ENCODE measurements around the gene GGA2. TPM values are rescaled to one million over a fixed set of nuclear protein-coding genes. Genes with fewer than 3 reads are reported as not detected.

The GGA2 gene
- total RNA-seq, 2 experiments from 2014 or later: 125 to 137 TPM

DNA sequence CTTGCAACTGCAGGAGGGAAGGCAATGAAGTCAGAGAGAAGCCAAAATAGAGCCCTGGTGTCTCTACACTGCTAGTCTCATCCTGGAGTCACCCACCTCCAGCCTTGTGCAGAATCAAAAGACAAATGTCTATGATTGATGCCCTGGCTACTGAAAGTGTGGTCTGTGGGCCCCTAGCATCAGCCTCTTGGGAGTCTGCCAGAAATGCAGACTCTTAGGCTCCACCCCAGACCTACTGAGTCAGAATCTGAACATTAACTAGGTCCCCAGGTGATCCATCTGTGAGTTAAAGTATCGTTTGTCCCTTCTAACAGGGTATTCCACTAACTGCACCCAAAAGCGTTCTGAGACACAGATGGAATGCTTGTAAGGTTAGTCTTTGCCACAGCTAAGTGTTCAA is 25.6 kb upstream of the GGA2 start:
- Mint-ChIP-seq H3K4me1 (peaks cover 3% of the 10 kb centered on the region), H3K4me3 (no peak overlapping the region), H3K27ac (no peak overlapping the region)

DNA sequence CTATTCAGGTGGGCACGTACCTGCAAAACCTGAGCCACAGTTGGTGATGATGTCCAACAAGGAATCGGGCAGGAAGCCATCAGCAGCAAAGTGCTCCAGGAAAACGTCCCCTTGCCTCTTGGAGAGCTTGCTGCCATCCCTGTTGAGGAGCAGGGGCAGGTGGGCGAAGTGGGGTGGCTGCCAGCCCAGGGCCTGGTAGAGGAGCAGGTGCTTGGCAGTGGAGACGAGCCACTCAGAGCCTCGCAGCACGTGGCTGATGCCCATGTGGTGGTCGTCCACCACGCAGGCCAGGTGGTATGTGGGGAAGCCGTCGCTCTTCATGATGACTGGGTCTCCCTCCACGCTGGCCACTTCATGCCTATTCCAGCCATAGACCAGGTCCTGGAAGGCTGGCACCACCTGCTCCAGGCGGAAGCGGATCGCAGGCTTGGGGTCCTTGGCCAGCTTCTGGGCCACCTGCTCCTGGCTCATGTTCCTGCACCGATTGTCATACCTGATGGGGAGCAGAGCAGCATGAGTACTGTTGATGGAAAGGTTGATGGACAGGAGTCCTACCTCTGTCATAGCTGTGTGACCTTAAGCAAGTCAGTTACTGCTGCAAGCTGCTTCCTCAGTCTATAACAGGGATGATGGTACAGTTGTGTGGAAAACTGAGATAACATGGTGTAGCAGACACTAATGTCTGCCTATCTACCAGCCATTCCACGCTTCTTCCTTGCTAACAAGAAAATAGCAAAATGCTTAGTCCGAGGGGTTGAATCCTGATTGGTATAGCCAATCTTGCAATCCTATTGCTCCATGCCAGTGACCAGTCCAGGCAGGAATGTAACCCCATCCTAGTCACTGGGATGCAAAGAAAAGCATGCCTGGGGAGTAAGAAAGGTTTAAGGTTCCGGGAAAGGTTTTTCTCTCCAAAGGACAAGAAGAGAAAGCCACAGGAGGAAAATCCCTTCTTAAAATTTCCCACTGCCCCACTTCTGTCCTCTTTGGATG is 24.9 kb upstream of the GGA2 start:
- Mint-ChIP-seq H3K36me3 (peaks cover 10% of the 10 kb centered on the region), H3K27me3 (no peaks in the 10 kb centered on the region), H3K9me3 (no peaks in the 10 kb centered on the region), H3K27ac (no peak overlapping the region), H3K4me1 (peaks cover 3% of the 10 kb centered on the region), H3K4me3 (no peak overlapping the region)
- no peak for DNase-seq
- POLR2A ChIA-PET: no interaction called here
- no peak for ATAC-seq (ENCODE audit: low read depth)

More for the DNA sequence above, 25.6 kb upstream of the GGA2 start:
- Mint-ChIP-seq H3K27me3 (no peaks in the 10 kb centered on the region), H3K9me3 (no peaks in the 10 kb centered on the region), H3K36me3 (peaks cover 10% of the 10 kb centered on the region)
- ATAC-seq (ENCODE audit: low read depth) (no peak), DNase-seq (no peak)
- POLR2A ChIA-PET: no interaction called here

DNA sequence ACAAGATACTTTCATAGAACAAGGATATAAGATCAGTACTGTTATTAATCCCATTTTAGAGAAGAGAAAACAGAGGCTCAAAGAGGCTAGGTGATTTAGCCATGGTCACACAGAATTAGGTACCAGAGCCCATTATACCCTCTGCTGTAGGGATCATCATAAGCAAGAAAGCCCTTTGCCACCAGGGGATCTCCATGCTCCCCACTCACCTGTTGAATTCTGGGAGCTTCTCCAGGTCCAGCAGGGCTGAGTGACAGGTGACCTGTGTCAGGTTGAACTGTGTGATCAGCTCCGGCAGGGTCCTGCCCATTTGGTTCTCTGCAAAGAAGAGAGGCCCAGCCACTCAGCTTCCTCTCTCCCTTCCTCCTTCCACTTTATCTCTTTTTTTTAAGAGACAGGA is 22.2 kb upstream of the GGA2 start:
- no peaks in the 10 kb centered on the region for H3K9me3 Mint-ChIP-seq
- POLR2A ChIA-PET: no interaction called here
- DNase-seq (no peak), ATAC-seq (ENCODE audit: low read depth) (no peak)
- no peaks in the 10 kb centered on the region for H3K4me1 Mint-ChIP-seq
- H3K4me3 Mint-ChIP-seq: no peak overlapping the region
- no peaks in the 10 kb centered on the region for H3K27me3 Mint-ChIP-seq
- no peak overlapping the region for H3K27ac Mint-ChIP-seq
- H3K36me3 Mint-ChIP-seq: peaks cover 12% of the 10 kb centered on the region

DNA sequence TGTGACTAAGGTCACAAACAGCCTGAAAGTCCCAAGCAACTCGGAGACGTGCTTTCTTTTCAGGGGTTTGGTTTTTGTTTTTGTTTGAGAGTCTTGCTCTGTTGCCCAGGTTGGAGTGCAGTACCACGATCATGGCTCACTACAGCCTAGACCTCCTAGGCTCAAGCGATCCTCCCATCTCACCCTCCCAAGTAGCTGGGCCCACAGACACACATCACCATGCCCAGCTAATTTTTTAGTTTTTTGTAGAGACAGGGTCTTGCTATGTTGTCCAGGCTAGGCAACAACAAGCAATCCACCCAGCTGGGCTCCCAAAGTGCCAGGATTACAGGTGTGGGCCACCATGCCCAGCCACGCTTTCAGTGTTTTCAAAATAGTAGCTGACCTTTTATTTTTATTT is 19.8 kb upstream of the GGA2 start:
- no peak for DNase-seq
- Mint-ChIP-seq H3K9me3 (no peaks in the 10 kb centered on the region), H3K4me1 (no peaks in the 10 kb centered on the region), H3K36me3 (peaks cover 12% of the 10 kb centered on the region), H3K27me3 (no peaks in the 10 kb centered on the region), H3K27ac (no peak overlapping the region), H3K4me3 (no peak overlapping the region)
- no peak for ATAC-seq (ENCODE audit: low read depth)
- POLR2A ChIA-PET: no interaction called here

DNA sequence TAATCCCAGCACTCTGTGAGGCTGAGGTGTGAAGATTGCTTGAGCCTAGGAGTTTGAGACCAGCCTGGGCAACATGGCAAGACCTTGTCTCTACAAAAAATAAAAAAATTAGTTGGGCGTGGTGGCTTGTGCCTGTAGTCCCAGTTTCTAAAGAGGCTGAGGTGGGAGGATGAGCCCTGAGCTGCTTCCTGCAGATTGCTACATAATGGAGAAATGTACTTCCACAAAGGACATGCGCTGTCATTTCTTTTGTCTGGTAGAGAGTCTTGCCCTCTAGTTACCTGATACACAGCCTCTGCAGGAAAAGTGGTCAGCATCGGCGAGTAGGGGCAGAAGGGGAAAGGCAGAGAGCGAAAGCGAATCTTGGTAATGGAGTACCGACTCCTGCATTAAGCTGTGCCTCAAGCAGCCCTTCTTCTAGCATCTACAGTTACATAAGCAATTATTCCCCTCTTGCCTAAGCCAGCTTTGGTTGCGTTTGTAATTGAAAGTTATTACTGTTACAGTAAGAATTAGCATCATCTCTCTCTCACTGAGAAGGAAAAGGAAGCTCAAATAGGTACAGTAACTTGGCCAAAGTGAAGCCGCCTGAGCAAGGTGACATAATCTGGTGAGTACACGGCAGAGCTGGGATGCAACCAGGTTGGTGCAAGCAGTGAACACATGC is 18.5 kb upstream of the GGA2 start:
- H3K4me1 Mint-ChIP-seq: no peaks in the 10 kb centered on the region
- H3K9me3 Mint-ChIP-seq: no peaks in the 10 kb centered on the region
- no peak overlapping the region for H3K4me3 Mint-ChIP-seq
- POLR2A ChIA-PET: no interaction called here
- DNase-seq: no peak
- no peak overlapping the region for H3K27ac Mint-ChIP-seq
- no peaks in the 10 kb centered on the region for H3K27me3 Mint-ChIP-seq
- no peak for ATAC-seq (ENCODE audit: low read depth)
- H3K36me3 Mint-ChIP-seq: peaks cover 16% of the 10 kb centered on the region

DNA sequence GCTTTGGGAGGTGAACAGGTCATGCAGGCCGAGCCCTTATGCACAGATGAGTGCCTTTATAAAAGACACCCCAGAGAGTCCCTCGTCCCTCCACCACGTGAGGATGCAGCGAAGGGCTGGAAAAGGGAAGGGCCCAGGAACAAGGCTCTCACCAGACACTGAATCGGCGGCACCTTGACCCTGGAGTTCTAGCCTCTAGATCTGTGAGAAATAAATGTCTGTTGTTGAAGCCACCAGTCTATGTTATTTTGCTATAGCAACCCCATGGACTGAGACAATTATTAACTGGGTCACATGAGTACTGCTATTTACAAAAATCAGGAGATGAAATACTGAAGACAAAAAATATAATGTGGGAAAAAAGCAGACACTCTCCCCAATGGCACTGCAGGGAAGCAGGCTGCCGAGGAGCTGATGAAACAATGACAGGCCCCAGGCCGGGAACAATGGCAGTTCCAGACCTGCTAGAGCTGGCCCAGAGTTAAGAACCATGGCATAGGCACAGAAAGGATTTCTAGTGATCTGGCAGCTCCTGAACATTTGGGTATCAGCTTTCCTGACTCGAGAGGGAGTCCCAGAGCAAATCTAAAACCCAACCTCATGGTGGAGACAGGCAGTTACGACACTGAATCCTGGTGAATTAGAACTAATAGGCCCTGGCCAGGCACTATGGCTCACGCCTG is 17.8 kb upstream of the GGA2 start:
- Mint-ChIP-seq H3K4me3 (no peak overlapping the region), H3K27me3 (no peaks in the 10 kb centered on the region), H3K9me3 (no peaks in the 10 kb centered on the region), H3K27ac (no peak overlapping the region), H3K36me3 (peaks cover 15% of the 10 kb centered on the region), H3K4me1 (no peaks in the 10 kb centered on the region)
- ATAC-seq (ENCODE audit: low read depth) (no peak), DNase-seq (no peak)
- POLR2A ChIA-PET: interaction anchor here (0.5 kb wide), 1 partner anchor 34 kb away, joined by 3 read pairs; no protein-coding TSS in a partner anchor

DNA sequence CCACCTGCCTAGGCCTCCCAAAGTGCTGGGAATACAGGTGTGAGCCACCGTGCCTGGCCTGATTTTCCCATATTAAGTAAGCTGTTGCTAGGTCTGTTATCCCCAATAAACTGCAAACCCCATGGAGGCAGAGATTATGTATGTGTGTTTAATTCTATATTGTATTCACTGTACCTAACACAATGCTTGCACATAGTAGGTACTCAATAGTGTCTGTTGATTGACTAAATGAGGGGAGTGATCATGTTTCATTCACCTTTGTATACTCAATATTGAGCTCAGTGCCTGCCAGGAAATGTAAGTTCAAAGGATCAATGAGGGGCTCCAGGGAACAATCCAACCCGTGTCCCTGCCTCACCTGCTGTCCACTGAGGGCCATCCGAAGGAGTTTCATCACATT is 14.6 kb upstream of the GGA2 start:
- no peak for ATAC-seq (ENCODE audit: low read depth)
- Mint-ChIP-seq H3K4me3 (no peak overlapping the region), H3K9me3 (no peaks in the 10 kb centered on the region), H3K4me1 (no peaks in the 10 kb centered on the region), H3K27ac (no peak overlapping the region), H3K36me3 (peaks cover 25% of the 10 kb centered on the region), H3K27me3 (no peaks in the 10 kb centered on the region)
- POLR2A ChIA-PET: interaction anchor here (1.1 kb wide), 1 partner anchor 9 kb away, joined by 4 read pairs; no protein-coding TSS in a partner anchor
- DNase-seq: no peak

DNA sequence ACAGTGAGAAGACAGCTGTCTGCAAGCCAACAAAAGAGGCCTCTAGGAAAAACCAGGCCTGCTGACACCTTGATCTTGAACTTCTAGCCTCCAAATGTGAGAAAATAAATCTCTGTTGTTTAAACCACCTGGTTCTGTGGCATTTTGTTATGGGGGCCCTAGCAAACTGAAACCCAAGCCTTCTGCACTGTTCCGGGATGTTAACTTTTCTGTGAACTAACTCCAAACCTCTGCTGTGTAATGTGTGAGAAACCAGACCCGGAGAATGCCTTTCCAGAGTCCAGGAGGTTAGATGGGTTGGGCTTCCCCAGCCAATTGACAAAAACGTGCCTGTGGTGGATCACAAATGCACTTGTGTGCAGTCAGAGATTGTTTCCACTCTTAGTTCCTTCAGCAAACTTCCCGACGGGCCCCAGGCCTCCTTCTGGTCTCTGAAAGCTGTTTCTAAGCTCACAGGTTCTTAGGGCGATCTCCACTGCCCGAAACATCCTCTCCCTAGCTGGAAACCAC is 13.6 kb upstream of the GGA2 start:
- H3K4me1 Mint-ChIP-seq: peaks cover 2% of the 10 kb centered on the region
- no peak overlapping the region for H3K4me3 Mint-ChIP-seq
- H3K9me3 Mint-ChIP-seq: no peaks in the 10 kb centered on the region
- ATAC-seq (ENCODE audit: low read depth) (no peak), DNase-seq (no peak)
- H3K27me3 Mint-ChIP-seq: no peaks in the 10 kb centered on the region
- H3K36me3 Mint-ChIP-seq: peaks cover 29% of the 10 kb centered on the region
- no peak overlapping the region for H3K27ac Mint-ChIP-seq
- POLR2A ChIA-PET: interaction anchor here (0.5 kb wide), 1 partner anchor 1776 kb away, joined by 3 read pairs; no protein-coding TSS in a partner anchor

DNA sequence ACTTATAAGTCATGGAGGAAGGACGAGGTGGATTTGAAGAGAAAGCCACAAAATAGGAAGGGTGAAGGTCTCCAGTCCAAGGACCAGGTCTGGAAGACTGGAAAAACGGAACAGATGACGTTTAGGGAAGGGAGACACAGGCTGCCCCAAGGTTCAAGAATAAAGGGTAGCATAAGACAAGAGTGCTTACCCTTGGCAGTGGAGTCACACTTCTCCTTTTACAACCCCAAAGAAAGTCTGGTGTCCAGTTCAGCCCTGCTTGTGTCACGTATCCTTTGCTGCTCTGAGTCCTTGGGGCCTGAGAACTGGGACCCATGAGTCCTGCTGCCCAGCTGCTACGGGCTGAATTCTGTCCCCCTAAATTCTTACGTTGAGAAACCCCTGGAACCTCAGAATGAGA is 13.0 kb upstream of the GGA2 start:
- no peaks in the 10 kb centered on the region for H3K9me3 Mint-ChIP-seq
- no peak overlapping the region for H3K4me3 Mint-ChIP-seq
- ATAC-seq (ENCODE audit: low read depth) (no peak), DNase-seq (no peak)
- no peak overlapping the region for H3K27ac Mint-ChIP-seq
- H3K4me1 Mint-ChIP-seq: peaks cover 6% of the 10 kb centered on the region
- POLR2A ChIA-PET: no interaction called here
- H3K27me3 Mint-ChIP-seq: no peaks in the 10 kb centered on the region
- peaks cover 26% of the 10 kb centered on the region for H3K36me3 Mint-ChIP-seq

DNA sequence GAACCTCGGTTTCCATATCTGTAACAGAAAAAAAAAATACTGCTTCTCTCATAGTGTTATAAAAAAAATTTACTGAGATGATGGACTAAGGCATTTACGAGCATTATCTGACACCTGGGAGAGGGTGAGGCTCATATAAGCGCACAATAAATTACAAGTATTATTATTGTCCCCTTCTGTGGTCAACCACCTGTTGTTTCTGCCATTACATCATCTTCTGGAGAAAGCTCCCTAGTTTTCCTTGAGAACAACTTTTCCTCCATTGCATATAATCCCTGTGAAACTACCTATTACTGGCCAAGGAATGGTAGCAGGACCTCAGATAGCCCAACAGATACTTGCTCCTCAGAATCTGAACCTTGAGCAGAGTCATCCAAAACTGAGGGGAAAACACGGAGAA is 11.7 kb upstream of the GGA2 start:
- DNase-seq: no peak
- POLR2A ChIA-PET: no interaction called here
- Mint-ChIP-seq H3K4me3 (no peak overlapping the region), H3K9me3 (no peaks in the 10 kb centered on the region), H3K4me1 (peaks cover 14% of the 10 kb centered on the region), H3K27ac (no peak overlapping the region), H3K36me3 (peaks cover 26% of the 10 kb centered on the region), H3K27me3 (no peaks in the 10 kb centered on the region)
- no peak for ATAC-seq (ENCODE audit: low read depth)

DNA sequence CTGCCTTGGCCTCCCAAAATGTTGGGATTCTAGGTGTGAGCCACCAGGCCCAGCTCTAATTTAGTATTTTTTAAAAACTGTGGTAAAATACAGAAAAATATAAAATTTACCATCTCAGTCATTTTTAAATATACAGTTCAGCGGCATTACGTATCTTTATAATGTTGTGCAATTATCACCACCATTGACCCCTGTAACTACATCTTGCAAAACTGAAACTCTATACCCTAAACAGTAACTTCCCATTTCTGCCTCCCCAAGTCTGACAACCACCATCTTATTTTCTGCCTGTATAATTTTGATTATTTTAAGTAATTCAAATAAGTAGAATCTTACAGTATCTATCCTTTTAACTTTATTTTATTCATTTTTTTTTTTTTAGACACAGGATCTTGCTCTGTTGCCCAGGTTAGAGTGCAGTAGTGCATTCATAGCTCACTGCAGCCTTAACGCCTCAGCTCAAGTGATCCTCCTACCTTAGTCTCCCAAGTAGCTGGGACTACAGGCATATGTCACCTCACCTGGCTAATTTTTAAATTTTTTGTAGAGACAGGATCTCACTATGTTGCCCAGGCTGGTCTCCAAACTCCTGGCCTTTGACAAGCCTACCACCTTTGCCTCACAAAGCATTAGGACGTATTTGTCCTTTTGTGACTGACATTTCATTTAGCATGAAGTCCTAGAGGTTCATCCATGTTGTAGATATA is 10.9 kb upstream of the GGA2 start:
- Mint-ChIP-seq H3K27me3 (no peaks in the 10 kb centered on the region), H3K36me3 (peaks cover 29% of the 10 kb centered on the region), H3K4me1 (peaks cover 22% of the 10 kb centered on the region), H3K27ac (no peak overlapping the region), H3K4me3 (no peak overlapping the region), H3K9me3 (no peaks in the 10 kb centered on the region)
- DNase-seq (no peak), ATAC-seq (ENCODE audit: low read depth) (no peak)
- POLR2A ChIA-PET: no interaction called here

DNA sequence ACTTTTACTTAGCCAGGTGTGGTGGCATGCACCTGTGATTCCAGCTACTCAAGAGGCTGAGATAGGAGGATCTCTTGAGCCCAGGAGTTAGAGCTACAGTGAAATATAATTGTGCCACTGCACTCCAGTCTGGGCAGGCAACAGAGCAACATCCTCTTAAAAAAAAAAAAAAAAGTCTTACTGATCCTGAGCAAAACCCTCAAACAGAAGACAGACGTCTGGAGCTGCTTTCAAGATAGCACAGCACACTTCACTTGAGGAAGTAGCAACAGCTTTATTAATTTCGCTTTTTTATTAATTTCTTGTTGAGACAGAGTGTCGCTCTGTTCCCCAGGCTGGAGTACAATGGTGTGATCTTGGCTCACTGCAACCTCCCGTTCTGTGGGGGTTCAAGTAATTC is 10.2 kb upstream of the GGA2 start:
- no peaks in the 10 kb centered on the region for H3K27me3 Mint-ChIP-seq
- ATAC-seq (ENCODE audit: low read depth): no peak
- peaks cover 29% of the 10 kb centered on the region for H3K4me1 Mint-ChIP-seq
- H3K36me3 Mint-ChIP-seq: peaks cover 29% of the 10 kb centered on the region
- H3K9me3 Mint-ChIP-seq: no peaks in the 10 kb centered on the region
- POLR2A ChIA-PET: interaction anchor here (0.9 kb wide), 1 partner anchor 11 kb away, joined by 5 read pairs; no protein-coding TSS in a partner anchor
- H3K27ac Mint-ChIP-seq: no peak overlapping the region
- no peak overlapping the region for H3K4me3 Mint-ChIP-seq
- DNase-seq: no peak

DNA sequence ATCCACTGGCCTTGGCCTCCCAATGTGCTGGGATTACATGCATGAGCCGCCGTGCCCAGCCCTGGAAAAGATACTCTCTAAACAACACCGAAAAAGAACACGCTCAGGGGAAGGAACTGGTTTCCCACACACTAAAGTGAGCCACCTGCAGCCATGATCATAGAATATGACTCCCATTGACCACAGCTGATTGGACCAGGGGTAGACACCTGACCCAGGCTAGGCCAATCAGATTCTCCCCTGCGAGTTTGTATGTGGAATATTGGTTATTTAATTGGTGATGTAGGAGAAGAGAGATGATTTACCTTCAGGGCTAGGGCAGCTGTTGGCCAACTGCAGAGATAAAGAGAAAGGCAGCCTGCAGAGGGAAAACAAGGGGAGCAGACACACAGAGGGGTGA is 9.0 kb upstream of the GGA2 start:
- peak overlapping the region; percentile 12 for H3K27ac Mint-ChIP-seq
- DNase-seq (no peak), ATAC-seq (ENCODE audit: low read depth) (no peak)
- POLR2A ChIA-PET: interaction anchor here (0.9 to 7.4 kb wide), 2 partner anchors 10 to 38 kb away, joined by 5 to 30 read pairs; partner anchors contain the start of genes EARS2 and UBFD1
- no peaks in the 10 kb centered on the region for H3K9me3 Mint-ChIP-seq
- no peak overlapping the region for H3K4me3 Mint-ChIP-seq
- peaks cover 40% of the 10 kb centered on the region for H3K4me1 Mint-ChIP-seq
- peaks cover 26% of the 10 kb centered on the region for H3K36me3 Mint-ChIP-seq
- no peaks in the 10 kb centered on the region for H3K27me3 Mint-ChIP-seq

All from activated naive CD8-positive, alpha-beta T cell treated with anti-CD3 and anti-CD28 coated beads, Interleukin-2, amount 10 ng/mL, durations not matched to agents 7 days and 5 days (primary cell).